Liver (tissue), 9 donors: ENCODE measurements around the gene B4GALNT2. TPM values are rescaled to one million over a fixed set of nuclear protein-coding genes. Genes with fewer than 3 reads are reported as not detected.

Experiments
- DNase-seq: peaks from one replicate; pipeline ENCODE4 v3.0.0-alpha.2; 2017; ENCODE audit warnings: low spot score
- H3K27ac ChIP-seq, 2 donors: one replicate each; pipeline ENCODE4 v1.7.0; 2013; ENCODE audit warnings: inconsistent platforms in 2 of 2, low read length in 2 of 2, control low read depth in 1 of 2, low read depth in 1 of 2, mild to moderate bottlenecking in 1 of 2
- H3K27me3 ChIP-seq, 4 donors: one replicate each; pipeline versions ENCODE4 v1.6.1 to v1.7.0; 2013; ENCODE audit warnings: low read length in 3 of 4, inconsistent platforms in 1 of 4, mild to moderate bottlenecking in 1 of 4, moderate library complexity in 1 of 4; ENCODE audit not compliant: control insufficient read depth in 4 of 4, insufficient read depth in 4 of 4
- H3K36me3 ChIP-seq, 4 donors: one replicate each; pipeline versions ENCODE4 v1.6.1 to v1.7.0; 2013; ENCODE audit warnings: low read length in 3 of 4, mild to moderate bottlenecking in 3 of 4, low read depth in 1 of 4, moderate library complexity in 1 of 4; ENCODE audit not compliant: control insufficient read depth in 4 of 4, insufficient read depth in 3 of 4
- H3K4me1 ChIP-seq, 4 donors: one replicate each; pipeline versions ENCODE4 v1.6.1 to v1.7.0; 2013; ENCODE audit warnings: low read length in 3 of 4, mild to moderate bottlenecking in 3 of 4, moderate library complexity in 1 of 4; ENCODE audit not compliant: control insufficient read depth in 4 of 4, insufficient read depth in 4 of 4
- H3K4me3 ChIP-seq, 3 donors: one replicate each; pipeline versions ENCODE4 v1.6.1 to v1.7.0; 2013; ENCODE audit warnings: low read length in 3 of 3, control low read depth in 1 of 3, low read depth in 1 of 3, mild to moderate bottlenecking in 1 of 3
- H3K9ac ChIP-seq, 2 donors: one replicate each; pipeline ENCODE4 v1.7.0; 2013; ENCODE audit warnings: low read length in 2 of 2, mild to moderate bottlenecking in 2 of 2, moderate library complexity in 2 of 2, control low read depth in 1 of 2, low read depth in 1 of 2
- H3K9me3 ChIP-seq, 4 donors: one replicate each; pipeline versions ENCODE4 v1.6.1 to v1.7.0; 2013; ENCODE audit warnings: low read length in 3 of 4; ENCODE audit not compliant: control insufficient read depth in 4 of 4
- EGR1 ChIP-seq, 2 donors: IDR thresholded peaks; 2 replicates each; pipeline ENCODE4 v1.6.1; 2016 to 2018; ENCODE audit warnings: antibody characterized with exemption in 2 of 2, low read depth in 2 of 2
- FOXA1 ChIP-seq: IDR thresholded peaks from 2 replicates; pipeline ENCODE4 v1.6.1; 2016; ENCODE audit warnings: antibody characterized with exemption
- FOXA2 ChIP-seq: IDR thresholded peaks from 2 replicates; pipeline ENCODE4 v1.6.1; 2016; ENCODE audit warnings: antibody characterized with exemption
- GABPA ChIP-seq, 2 donors: IDR thresholded peaks in 1 of 2; conservative IDR thresholded peaks in 1 of 2; 2 replicates each; pipeline ENCODE4 v1.6.1; 2016; ENCODE audit warnings: antibody characterized with exemption in 2 of 2, mild to moderate bottlenecking in 1 of 2, moderate library complexity in 1 of 2
- RAD21 ChIP-seq, 2 donors: IDR thresholded peaks; 2 replicates each; pipeline ENCODE4 v1.6.1; 2016; ENCODE audit warnings: antibody characterized with exemption in 2 of 2, mild to moderate bottlenecking in 2 of 2
- SP1 ChIP-seq: IDR thresholded peaks from 2 replicates; pipeline ENCODE4 v1.6.1; 2018; ENCODE audit warnings: antibody characterized with exemption, mild to moderate bottlenecking
- YY1 ChIP-seq: IDR thresholded peaks from 2 replicates; pipeline ENCODE4 v1.6.1; 2016; ENCODE audit warnings: antibody characterized with exemption, mild to moderate bottlenecking
- WGBS: extraction: QIAGEN DNeasy Blood & Tissue Kit; methylation state at CpG from one replicate; pipeline ENCODE4 v1.1.7; 2013; 5-methylcytosine and 5-hydroxymethylcytosine counted together
- polyA plus RNA-seq, 2 donors: library from polyadenylated mRNA; stranded (reverse) in 1 of 2; unstranded in 1 of 2; fragments of 200-250 nt in 1 of 2; fragments of >200 nt in 1 of 2; fragmentation: Nextera tagmentation in 1 of 2; extraction: Ambion mirVana in 1 of 2; gene quantifications; one replicate each; pipeline versions ENCODE4 v1.2.1 to v1.2.3, GENCODE V29; 2013 to 2015
- total RNA-seq, 2 donors: library from RNA; depleted of rRNA; stranded (reverse); fragments of >200 nt; gene quantifications; one replicate each; pipeline ENCODE4 v1.2.3, GENCODE V29; 2014
- TF ChIP-seq, protein P1 (sequence below): IDR thresholded peaks from 2 replicates; pipeline ENCODE4 v1.6.1; 2016; ENCODE audit warnings: antibody characterized with exemption
- TF ChIP-seq, protein P2 (sequence below): IDR thresholded peaks from 2 replicates; pipeline ENCODE4 v1.6.1; 2016; ENCODE audit warnings: antibody characterized with exemption, mild to moderate bottlenecking
- TF ChIP-seq, protein P3 (sequence below): IDR thresholded peaks from 2 replicates; pipeline ENCODE4 v1.6.1; 2016; ENCODE audit warnings: antibody characterized with exemption
- donor health status: healthy.
- donor health status: healthy.
- donor health status: healthy.
- donor health status: healthy.
- donor health status: healthy.

Gene B4GALNT2
- total and polyA plus RNA-seq, 4 donors, result not detected

DNA sequence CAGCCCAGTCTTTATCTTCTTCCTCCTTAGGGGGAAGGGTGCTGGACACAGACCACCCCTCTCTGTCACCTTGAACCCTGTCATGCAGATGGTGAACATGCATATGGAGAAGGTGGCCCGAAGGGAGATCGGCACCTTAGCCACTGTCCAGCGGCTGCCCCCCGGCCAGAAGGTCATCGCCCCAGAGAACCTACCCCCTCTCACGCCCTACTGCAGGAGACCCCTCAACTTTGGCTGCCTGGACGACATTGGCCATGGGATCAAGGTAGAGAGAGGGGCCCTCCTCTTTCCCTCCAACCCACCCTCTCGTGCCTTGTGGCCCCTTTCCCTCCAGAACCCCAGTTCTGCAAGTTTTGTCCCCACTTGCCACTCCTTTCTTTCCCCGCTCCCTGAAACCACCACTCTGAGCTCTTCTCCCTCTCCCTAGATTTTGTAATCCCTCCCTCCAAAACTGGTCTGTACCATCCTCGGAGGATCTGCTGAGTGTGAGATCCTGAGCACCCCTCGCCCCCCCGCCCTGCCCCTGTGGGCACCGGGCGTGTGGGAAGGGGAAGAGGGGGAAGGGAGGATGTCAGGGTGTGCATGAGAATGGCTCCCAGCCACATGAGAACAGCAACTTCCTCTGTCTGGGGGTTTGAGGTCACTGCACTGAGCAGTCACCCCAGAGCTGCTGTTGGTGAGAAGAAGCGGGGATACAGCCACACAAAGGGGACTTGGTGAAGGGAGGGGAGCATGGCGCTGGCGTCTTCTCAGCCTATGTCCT is 85.3 kb downstream of the B4GALNT2 start:
- H3K9me3 ChIP-seq, result no peaks in the 10 kb centered on the region
- no peaks in the 10 kb centered on the region for H3K27me3 ChIP-seq
- TF ChIP-seq SP1, result no peak
- TF ChIP-seq FOXA1, result no peak
- peak; percentile 12 for TF ChIP-seq YY1
- TF ChIP-seq, protein P1, sequence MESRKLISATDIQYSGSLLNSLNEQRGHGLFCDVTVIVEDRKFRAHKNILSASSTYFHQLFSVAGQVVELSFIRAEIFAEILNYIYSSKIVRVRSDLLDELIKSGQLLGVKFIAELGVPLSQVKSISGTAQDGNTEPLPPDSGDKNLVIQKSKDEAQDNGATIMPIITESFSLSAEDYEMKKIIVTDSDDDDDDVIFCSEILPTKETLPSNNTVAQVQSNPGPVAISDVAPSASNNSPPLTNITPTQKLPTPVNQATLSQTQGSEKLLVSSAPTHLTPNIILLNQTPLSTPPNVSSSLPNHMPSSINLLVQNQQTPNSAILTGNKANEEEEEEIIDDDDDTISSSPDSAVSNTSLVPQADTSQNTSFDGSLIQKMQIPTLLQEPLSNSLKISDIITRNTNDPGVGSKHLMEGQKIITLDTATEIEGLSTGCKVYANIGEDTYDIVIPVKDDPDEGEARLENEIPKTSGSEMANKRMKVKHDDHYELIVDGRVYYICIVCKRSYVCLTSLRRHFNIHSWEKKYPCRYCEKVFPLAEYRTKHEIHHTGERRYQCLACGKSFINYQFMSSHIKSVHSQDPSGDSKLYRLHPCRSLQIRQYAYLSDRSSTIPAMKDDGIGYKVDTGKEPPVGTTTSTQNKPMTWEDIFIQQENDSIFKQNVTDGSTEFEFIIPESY, result no peak
- H3K9ac ChIP-seq, result no peak overlapping the region
- H3K27ac ChIP-seq, result peak overlapping the region in 1 of 2 donors; percentile 41
- no peak for DNase-seq
- no peaks in the 10 kb centered on the region for H3K36me3 ChIP-seq
- H3K4me3 ChIP-seq, result no peak overlapping the region
- peaks cover 0 to 12% (median 1%) of the 10 kb centered on the region in 4 donors for H3K4me1 ChIP-seq
- WGBS, result 60% methylated on average over 17 of the region's 17 CpGs

DNA sequence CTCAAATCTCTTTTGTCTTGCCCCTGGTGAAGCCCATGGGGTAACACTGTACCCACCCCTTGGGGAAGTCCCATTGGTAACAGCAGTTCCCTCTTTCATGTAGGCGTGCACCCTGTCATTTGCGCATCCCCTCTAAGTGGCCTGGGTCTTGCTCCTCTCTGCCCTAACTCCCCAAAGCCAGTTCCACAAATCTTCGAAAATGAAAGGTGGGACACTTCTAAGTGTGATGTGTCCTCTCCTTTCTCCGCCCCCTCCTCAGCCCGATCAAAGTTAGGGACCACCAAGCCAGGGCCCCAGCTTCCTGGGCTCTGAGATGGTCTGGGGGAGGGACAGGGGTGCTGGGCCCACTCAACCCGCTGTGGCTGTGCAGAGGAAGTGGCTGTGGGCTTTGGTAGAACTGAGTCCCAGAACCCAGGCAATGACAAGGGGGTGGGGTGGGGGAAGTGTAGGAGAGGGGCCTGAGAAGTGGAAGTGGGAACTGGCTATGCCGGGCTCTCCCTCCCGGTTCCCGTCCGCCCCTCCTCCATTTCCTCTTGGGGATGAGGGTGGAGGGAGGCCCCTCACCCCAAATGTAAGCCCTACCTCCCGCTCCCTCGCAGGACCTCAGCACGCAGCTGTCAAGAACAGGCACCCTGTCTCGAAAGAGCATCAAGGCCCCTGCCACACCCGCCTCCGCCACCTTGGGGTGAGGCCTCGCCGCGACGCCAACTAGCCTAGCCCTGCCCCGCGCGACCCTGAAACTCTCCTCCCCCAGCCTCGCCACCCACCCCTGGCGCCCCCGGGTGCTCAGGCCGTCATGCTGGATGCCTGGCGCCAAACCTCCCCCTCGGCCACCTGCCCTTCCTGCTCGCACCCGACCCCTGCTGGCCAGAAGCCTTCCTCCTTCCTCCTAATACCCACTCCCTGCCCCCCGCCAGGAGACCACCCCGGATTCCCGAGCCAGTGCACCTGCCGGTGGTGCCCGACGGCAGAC is 86.7 kb downstream of the B4GALNT2 start:
- no peaks in the 10 kb centered on the region for H3K36me3 ChIP-seq
- WGBS, result 36% methylated on average over 37 of the region's 37 CpGs
- H3K27ac ChIP-seq, result peak overlapping the region in 1 of 2 donors; percentile 73

More for the DNA sequence above, 86.7 kb downstream of the B4GALNT2 start:
- H3K4me1 ChIP-seq, result peaks cover 0 to 22% (median 4%) of the 10 kb centered on the region in 4 donors
- H3K9me3 ChIP-seq, result no peaks in the 10 kb centered on the region
- no peak for DNase-seq
- no peaks in the 10 kb centered on the region for H3K27me3 ChIP-seq
- no peak overlapping the region for H3K9ac ChIP-seq
- no peak overlapping the region for H3K4me3 ChIP-seq
- no peak for TF ChIP-seq RAD21 (IDR thresholded peaks at IDR 0.05)
- TF ChIP-seq GABPA (IDR thresholded peaks at IDR 0.05 in 1 of 2, conservative IDR thresholded peaks at IDR 0.05 in 1 of 2), result no peak
- TF ChIP-seq, protein P2, sequence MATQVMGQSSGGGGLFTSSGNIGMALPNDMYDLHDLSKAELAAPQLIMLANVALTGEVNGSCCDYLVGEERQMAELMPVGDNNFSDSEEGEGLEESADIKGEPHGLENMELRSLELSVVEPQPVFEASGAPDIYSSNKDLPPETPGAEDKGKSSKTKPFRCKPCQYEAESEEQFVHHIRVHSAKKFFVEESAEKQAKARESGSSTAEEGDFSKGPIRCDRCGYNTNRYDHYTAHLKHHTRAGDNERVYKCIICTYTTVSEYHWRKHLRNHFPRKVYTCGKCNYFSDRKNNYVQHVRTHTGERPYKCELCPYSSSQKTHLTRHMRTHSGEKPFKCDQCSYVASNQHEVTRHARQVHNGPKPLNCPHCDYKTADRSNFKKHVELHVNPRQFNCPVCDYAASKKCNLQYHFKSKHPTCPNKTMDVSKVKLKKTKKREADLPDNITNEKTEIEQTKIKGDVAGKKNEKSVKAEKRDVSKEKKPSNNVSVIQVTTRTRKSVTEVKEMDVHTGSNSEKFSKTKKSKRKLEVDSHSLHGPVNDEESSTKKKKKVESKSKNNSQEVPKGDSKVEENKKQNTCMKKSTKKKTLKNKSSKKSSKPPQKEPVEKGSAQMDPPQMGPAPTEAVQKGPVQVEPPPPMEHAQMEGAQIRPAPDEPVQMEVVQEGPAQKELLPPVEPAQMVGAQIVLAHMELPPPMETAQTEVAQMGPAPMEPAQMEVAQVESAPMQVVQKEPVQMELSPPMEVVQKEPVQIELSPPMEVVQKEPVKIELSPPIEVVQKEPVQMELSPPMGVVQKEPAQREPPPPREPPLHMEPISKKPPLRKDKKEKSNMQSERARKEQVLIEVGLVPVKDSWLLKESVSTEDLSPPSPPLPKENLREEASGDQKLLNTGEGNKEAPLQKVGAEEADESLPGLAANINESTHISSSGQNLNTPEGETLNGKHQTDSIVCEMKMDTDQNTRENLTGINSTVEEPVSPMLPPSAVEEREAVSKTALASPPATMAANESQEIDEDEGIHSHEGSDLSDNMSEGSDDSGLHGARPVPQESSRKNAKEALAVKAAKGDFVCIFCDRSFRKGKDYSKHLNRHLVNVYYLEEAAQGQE, result no peak
- TF ChIP-seq FOXA2, result no peak
- TF ChIP-seq, protein P3, sequence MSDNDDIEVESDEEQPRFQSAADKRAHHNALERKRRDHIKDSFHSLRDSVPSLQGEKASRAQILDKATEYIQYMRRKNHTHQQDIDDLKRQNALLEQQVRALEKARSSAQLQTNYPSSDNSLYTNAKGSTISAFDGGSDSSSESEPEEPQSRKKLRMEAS, result no peak
- no peak for TF ChIP-seq EGR1 (IDR thresholded peaks at IDR 0.05; ENCODE audit: low read depth in 2 of 2)
